Activated CD4-positive, alpha-beta T cell treated with anti-CD3 and anti-CD28 coated beads for 4 hours (primary cell): ENCODE results near the gene HIVEP3.

ENCODE experiments used
- DNase-seq, 2 donors: peaks; one replicate each; pipeline ENCODE4 v3.0.0-alpha.2; 2020

Gene HIVEP3

DNA sequence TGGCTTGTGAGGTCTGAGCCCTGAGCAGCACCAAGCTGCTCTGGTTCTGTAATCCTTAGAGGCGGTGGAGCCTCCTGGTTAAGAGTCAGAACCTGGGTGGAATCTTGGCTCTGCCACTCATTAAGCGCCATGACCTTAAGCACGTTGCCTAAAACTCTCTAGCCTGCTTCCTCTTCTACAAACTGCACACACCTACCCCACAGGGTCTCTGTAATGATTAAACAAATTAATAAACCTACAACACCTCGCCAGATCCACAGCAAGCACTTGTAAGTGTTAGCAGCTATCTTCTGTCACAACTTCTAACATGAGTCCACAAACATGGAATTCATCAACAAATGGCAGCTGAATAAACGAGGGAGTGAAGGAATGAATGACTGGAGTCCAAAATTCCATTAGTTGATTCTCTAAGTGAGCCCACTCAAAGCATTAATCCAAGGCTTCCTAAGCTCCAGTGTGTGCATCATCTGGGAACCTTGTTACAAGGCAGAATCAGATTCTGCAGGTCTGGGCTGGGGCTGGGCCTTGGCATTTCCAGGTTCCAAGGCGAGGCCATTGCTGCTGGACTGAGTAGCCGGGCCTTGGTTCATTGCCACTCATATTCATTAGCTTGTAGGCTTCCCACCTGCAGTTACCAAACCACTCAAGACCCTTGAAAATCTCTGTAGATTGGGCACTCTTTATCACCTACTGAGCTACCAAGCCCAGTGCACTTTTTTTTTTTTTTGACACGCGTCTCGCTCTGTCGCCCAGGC is 168.6 kb downstream of the HIVEP3 start:
- DNase-seq, result no peak

GRCh38 chr1:41745022-41745421 is 173.7 kb downstream of the HIVEP3 start:
- DNase-seq, result no peak

DNA sequence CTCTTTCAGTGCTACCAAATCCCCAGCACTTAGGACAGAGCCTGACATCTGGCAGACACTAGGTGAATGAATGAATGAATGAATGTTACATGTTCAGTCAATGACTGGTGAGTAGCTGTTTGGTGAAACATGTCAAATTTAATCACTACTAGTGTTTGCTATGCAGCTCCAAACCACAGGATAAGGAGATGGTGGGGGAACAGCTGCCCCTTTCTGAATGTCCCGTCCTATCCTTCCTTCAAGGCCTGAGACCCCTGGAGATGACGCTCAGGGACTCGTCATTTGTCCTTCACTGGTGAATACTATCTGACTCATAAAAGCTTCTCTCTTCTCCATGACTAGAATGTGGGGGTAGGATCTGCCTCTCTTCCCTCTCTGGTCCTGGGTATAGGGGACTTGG is 175.4 kb downstream of the HIVEP3 start:
- DNase-seq, result no peak

GRCh38 chr1:41742219-41742618 is 176.5 kb downstream of the HIVEP3 start:
- no peak for DNase-seq

DNA sequence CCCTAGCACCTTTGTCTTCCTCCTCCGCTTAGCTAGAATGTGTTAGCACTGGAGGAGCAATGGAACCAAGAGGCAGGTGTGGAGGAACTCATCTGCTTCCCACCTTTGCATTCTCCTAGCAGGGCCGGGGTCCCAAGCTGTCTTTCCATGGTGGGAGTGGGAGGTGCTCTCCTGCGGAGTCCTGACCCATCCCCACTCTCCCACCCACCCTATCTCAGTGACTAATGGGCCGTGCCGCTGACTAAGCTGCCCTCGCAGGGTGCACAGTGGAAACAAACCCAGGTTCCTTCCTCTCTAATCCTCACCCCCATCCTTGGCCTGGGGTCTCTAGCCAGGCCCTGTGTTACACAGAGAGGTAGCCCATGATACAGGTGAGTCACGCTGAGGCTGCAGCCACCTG is 177.5 kb downstream of the HIVEP3 start:
- peak; percentile 28 to 61 for DNase-seq

DNA sequence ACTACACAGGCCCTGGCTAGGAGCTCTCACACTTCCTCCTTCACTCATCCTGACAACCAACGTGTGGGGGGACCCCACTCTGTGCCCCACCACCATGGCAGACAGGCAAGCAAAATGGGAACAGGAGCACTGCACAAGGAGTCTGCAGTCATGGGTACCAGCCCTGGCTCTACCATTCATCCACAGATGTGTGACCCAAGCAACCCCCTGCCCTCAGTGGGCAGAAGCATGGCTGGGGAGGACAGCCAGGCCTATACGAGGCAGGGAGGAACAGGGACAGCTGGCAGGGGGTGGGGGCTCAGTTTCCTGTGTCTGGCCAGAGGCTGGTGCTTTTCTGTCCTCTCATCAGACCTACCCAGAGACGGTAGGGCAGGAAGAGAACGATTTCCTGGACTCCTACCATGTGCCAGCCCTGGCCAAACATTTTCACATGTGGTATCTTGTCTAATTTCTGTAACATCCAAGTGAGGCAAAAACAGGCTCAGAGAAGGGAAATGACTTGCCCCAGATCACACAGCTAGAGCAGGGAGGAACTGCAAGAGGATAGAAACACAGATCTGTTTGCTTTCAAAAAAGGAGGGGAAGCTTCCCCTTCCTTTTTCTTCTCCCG is 178.0 kb downstream of the HIVEP3 start:
- no peak for DNase-seq

GRCh38 chr1:41740058-41740457 is 178.7 kb downstream of the HIVEP3 start:
- DNase-seq, result no peak

- peak; percentile 73 to 89 for DNase-seq
These were observed 179.4 kb downstream of the HIVEP3 start for GRCh38 chr1:41739061-41739955.

DNA sequence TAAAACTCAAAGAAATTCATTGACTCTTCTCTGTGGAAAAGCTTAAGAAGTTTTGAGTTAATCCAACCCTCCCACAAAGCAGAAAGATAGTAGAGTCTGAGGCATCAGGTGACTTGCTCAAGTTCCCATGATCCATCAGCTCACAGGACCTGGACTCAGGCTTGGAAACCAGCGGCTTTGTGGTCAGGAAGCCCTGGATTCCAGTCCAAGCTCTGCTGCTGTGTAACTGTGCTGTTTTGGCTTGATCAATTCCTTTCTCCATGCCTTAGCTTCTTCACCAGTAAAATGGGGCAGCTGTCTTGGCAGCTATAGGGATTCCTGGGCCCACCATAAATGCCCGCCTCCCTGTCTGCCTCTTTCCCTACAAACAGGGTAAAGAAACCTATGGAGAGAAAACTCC is 180.2 kb downstream of the HIVEP3 start:
- DNase-seq, result no peak

- no peak for DNase-seq
These were observed 180.7 kb downstream of the HIVEP3 start for GRCh38 chr1:41738006-41738405.

DNA sequence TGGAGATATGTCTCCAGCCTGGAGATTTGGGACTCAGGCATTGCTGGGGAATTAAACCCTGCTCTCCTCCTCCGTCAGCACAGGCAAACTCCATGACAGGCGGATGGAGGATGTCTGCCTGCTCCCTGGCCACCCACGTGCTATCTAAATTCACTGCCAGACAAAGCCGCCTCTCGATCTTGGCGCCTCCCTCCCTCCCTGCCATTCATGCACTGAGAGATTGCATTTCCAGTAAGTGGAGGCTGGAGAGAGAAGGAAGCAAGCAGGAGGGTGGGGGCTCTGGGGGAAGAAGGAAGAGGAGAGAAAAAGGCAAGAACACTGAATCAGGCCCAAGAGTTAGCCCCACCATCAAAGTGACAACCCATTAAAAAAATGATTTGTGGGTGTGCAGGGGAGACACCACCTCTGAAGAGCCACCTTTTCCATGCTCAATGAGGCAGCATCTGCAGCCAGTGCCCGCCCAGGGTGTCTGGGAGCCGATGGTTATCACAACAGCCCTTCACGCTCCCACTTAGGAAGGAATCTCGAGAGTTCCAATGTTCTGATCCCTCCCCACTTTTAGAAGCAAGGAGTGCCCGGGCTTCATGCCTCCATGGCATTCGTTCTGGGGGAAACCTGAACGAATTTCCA is 183.0 kb downstream of the HIVEP3 start:
- no peak for DNase-seq

DNA sequence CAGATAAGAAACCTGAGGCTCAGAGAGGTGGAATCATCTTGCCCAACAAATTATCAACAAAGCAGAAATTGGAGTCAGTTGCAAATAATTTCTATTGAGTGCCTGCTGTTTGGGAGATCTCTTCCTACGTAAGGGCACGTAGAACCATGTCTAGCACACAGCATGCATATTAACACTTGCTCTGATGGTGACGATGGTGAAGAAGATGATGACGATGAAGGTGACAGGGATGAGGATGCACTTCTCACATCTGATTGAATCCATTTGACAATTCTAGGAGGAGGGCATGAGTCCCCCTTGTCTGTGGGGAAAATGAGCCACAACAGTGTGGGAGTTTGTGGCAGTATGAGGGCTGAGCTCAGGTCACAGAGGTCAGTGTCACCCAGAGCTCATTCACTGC is 183.6 kb downstream of the HIVEP3 start:
- DNase-seq, result no peak

DNA sequence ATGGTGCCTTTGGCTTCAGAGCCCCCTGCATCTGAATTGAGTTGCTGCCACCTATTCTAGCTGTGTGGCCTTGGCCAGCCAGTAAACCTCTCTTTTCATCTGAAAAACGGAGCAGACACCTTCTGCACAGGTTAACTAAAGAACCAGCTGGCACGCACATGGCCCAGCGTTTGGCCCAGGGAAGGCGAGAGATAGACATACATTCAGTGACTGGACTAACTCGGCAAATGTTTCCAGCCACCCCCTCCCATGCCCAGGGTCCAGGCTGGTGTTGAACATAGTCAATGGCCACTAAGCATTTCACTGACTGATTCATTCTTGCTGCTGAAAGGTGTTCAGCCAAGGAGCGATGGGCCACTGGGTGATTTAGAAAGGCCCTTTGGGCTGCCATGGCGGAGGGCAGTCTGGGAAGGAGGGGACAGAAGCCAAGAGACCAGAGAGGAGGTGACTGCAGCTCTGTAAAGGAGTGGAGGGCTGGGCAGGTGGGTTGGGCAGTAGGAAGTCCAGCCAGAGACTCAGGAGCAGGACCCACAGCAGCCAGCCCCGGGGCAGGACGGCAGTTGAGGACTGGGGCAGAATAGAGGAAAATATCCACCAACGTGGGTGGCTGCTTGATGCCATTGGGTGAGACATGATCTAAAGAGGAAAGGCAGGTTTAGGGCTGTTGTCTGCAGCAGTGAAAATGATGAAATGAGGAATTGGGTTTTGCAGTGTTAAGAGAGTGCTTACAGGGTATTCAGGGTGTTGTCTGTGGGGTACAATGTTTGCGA is 184.3 kb downstream of the HIVEP3 start:
- no peak for DNase-seq

- no peak for DNase-seq
These were observed 185.0 kb downstream of the HIVEP3 start for GRCh38 chr1:41733725-41734124.

- DNase-seq, result no peak
These were observed 185.7 kb downstream of the HIVEP3 start for GRCh38 chr1:41733021-41733420.

DNA sequence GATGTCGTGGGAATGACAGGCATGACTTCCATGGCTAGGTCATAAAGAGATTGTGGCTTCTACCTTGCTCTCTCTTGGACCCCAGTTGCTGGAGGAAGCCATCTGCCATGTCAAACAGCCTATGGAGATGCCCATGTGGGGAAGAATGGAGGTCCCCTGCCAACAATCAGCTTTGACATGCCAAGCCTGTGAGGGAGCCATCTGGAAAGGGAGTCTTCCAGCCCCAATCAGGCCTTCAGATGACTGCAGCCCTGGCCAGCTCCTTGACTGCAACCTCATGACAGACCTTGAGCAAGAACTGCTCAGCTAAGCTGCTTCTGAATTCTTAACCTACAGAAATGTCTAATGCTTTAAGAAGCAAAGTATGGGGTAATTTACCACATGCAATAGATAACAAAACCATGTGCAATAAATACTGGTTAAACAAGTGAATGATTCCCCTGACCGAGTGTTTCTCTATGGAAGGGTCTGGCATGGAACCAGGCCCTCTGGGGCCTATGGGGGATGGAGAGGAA is 187.1 kb downstream of the HIVEP3 start:
- no peak for DNase-seq

DNA sequence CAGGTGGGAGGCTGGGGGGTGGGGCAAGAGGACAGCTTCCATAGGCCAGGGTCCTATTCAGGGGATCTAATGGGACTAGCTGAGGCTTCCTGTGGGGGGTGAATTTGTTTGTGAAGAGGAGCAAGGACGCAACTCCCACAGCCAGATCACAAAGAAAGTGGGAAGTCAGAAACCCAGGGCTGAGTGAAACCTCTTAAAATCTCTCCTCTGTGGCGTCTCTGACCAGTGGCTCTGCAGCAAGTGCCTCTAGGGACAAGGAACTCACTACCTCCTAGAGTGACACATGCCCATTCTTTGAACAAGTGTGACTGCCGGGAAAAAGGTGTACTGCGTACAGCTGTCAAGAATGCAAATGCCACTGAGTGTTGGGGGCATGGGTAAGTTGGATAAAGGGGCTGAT is 187.9 kb downstream of the HIVEP3 start:
- no peak for DNase-seq

DNA sequence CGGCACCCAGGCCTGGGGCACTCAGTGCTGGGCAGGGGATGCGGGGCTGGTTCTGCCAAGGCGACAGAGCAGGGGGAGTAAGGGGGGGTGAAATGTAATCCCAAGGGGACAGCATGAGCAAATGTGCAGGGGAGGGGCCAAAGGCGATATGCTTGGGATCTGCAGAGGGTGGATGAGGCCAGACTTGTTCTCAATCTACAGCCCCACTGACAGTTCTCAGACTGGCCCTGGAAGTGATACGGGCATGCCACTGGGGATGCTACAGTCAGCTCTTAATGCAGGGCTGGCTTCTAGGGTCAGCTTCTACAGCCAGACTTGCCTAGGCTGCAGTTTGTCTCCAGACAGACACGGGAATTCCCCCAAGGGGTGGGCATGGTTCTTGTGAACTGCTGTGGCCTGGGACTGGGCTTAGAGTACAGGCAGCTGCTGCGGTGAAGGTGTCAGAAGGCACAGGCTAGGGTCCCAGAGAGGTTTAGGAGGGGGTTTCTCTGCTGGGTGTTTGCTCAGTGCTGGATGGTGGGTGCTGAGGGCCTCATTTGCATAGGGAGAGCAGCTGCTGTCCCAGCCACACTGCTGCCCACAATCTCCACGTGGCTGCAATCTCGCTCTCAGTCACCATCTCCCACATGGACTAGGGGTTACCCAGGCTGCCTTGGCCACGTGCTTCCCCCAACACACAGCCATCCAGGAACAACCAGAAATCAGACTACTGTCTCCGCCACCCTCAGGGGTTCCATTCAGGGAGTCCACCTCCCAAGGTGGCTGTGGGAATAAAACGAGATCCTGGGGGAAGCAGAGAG is 190.1 kb downstream of the HIVEP3 start:
- DNase-seq, result peak; percentile 27 to 52

GRCh38 chr1:41727749-41728115 is 191.0 kb downstream of the HIVEP3 start:
- no peak for DNase-seq

DNA sequence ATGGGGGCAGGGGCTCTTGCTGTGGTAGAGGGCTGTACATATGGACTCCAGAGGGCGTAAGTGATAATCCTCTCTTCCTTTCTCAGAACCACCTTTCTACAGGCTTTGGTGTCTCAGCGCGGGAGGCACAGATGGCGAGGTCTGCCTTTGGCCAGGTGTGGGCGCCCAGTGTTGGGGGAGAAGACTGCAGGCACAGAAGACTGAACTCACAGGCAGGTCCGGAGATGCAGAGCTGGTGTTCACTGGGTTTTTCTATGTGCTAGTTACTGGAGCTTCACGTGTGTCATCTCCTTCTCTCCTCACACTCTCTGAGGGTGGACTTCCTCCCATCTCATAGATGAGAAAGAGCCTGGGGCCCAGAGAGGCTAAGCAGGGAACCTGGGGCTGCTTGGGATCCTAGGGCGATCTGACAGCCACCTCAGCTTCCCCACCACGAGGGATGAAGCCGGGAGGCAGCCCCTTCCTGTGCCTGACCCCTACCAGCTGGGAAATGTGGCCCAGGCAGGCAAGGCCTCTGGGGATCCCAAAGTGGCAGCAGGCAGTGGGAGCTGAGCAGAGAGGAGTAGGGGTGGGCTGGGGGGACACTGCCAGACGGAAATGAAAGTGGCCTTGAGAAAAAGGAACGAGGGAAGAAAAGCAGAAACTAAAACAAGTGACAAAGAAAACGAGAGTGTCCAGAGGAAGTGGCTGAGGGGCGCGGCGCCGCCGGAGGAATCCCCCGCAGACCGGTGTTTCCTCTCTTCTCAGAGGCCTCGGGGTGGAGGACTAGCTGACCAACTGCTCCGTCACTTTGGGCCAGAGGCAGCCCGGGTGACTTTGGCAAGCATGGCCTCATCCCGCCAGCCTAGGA is 191.6 kb downstream of the HIVEP3 start:
- peak in 1 of 2 donors; percentile 12 for DNase-seq
